IPS-NIHi7 (cell line): Measurements from ENCODE around the gene KLRK1.
"Not testable (repeated sequence)": the region's sequence is repeated elsewhere in the genome, so short reads cannot be mapped to it uniquely, and the experiment has no call there.

Experiments used
- DNase-seq: peaks from one replicate; pipeline ENCODE4 v3.0.0; 2012; ENCODE audit warnings: mixed read lengths; ENCODE audit errors: extremely low spot score

Gene KLRK1

DNA sequence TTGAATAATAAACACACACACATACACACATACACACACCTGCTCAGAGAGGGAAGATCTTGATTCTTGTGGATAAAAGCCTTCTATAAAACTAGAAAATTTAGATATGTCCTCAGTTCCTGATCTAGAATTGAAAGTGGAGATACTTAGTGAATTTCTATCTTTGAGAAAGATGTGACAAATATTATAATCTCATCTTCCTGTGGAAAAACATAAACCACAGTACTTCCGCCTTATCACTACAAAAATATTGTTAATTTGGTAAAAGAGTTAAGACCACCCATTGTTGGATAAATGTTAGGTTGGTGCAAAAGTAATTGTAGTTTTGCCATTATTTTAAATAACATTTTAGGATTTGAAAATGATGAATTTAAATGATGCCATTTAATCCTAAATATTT, at the start of gene KLRK1:
KLRK1 (minus strand) TSS at position 138 of the 400 bp plus-strand sequence. CDS start 1,231 bp downstream, outside the sequence.
- no peak for DNase-seq

- DNase-seq, result not testable (repeated sequence)
These were observed 47.8 kb upstream of the KLRK1 start for GRCh38 chr12:10437601-10438000.

- not testable (repeated sequence) for DNase-seq
These were observed 46.0 kb upstream of the KLRK1 start, which contains the start of gene KLRC2 for GRCh38 chr12:10435816-10436215. TSS of gene KLRC2 (minus strand) at chr12:10436010. CDS start at chr12:10435986, 24 bp downstream.

GRCh38 chr12:10430623-10431022, 40.8 kb upstream of the KLRK1 start:
- DNase-seq, result not testable (repeated sequence)

GRCh38 chr12:10425938-10426337, 36.1 kb upstream of the KLRK1 start:
- not testable (repeated sequence) for DNase-seq

GRCh38 chr12:10424260-10424899, 34.5 kb upstream of the KLRK1 start:
- DNase-seq, result not testable (repeated sequence)

- not testable (repeated sequence) for DNase-seq
These were observed 32.3 kb upstream of the KLRK1 start for GRCh38 chr12:10422159-10422558.

- not testable (repeated sequence) for DNase-seq
These were observed 30.5 kb upstream of the KLRK1 start, which contains the start of gene KLRC3 for GRCh38 chr12:10420334-10420733. TSS of gene KLRC3 (minus strand) at chr12:10420595. CDS start at chr12:10420550, 45 bp downstream.

GRCh38 chr12:10409392-10409791, 19.6 kb upstream of the KLRK1 start, which contains the start of gene KLRC4:
TSS of gene KLRC4 (minus strand) at chr12:10409757. CDS start at chr12:10409575, 182 bp downstream.
- DNase-seq, result no peak

DNA sequence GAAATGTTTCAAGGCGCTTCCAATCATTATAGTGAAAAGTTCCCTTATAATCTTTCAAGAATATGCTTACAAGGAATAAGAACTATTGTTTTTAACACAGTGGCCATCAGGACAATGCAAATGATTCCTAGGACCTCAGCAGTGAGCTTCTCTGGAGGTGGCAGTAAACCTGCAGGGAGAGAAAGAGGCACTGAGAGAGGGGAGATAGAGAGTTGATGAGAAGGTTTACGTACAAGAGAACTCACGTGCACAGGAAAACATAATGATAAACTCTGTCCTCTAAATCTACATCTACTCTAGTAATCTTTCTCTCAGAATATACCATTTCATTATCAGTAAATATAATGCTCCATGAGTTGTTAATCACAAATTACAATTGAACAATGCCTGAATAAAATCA, 19.0 kb upstream of the KLRK1 start:
- DNase-seq, result no peak

DNA sequence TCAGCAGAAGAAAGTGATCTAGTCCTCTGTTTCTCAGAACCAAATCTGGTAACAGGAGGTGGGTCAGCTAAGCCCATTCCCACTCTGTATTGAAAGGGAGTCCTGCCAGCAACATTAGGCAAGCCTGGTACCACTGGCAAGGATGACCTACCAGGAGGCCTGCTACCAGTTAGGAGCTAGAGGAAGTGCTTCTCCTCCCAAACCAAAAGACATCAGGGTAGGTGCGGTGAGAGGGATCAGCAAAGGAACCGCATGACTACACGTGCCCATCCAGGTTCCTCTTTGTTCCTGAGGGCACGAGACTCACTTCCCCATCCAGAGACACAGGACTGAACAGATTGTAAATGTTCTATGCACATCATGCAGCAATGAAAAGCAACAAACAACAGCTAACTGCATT, 16.9 kb upstream of the KLRK1 start:
- no peak for DNase-seq

DNA sequence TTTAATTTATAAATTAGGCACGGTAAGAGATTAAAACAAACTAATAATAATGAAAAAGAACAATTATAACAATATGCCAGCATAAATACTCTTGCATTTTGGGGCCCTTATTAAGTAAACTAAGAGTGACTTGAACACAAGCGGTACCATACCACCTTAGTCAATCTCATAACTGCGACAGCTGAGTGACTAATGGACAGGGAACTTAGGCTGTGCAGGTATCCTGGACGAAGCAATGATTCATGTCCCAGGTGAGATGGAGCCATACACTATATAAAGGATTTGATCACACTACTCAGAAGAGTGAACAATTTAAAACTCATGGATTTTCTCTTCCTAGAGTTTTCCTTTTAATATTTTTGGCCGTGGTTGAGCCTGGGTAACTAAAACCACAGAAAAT, 15.5 kb upstream of the KLRK1 start:
- DNase-seq, result no peak

DNA sequence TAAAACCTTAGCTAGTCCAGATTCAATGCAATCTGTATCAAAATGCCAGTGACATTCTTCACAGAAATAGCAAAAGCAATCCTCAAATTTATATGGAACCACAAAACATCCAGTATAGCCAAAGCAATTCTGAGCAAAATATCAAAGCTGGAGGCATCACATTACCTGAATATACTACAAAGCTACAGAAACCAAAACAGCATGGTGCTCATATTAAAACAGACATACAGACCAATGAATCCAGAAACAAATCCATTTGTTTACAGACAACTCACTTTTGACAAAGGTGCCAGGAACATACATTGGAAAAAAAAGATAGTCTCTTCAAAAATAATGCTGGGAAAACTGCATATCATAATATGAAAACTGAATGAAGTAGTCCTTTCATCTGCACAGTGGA, 15.0 kb upstream of the KLRK1 start:
- no peak for DNase-seq

DNA sequence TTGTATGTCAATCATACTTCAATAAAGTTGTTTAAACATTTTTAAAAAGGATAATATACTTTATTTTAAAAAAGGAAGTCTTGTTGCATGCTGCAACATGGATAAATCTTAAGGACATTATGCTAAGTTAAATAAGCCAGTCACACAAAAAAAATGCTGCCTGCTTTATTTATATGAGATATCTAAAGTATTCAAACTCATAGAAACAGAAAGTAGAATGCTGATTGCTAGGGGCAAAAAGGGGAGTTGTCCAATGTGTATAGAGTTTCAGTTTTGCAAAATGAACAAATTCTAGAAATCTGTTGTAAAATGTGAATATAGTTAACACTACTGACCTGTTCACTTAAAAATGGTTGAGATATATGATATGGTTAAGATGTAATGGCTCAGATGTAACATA, 11.0 kb upstream of the KLRK1 start:
- DNase-seq, result no peak

DNA sequence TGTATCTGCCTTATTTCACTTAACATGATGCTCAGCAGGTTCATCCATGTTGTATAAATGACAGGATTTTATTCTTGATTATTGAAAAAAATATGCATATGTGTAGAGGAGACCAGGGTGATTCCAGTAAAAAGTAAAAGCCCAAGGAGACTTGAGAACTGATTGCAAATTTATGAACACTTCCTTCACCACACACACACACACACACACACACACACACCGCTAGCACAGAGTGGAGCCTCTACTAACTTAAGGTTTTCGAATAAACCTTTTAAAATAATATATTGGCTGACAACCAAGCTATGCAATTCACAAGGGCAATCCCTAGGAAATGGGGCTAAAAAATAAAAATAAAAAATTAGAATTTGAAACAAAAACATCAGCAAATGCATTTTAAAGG, 8.3 kb upstream of the KLRK1 start:
- no peak for DNase-seq

DNA sequence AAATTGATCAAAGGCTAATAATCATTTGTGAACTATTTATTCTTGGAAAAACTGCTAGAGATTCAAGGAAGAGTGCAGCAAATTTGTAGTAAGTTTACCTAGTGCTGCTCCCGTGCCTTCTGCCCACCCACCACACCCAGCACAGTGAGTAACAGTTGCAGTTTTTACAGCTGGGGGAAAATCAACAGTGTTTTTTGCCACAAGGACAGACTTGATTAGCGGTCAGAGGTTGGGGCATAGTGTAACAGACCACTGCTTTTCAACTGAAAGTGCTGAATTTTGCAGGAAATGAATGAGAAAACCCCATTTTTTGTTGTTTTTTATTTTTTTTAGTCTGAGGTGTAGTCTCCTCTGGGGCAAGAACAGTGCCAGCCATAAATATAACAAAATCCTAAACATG, 7.5 kb upstream of the KLRK1 start:
- no peak for DNase-seq

DNA sequence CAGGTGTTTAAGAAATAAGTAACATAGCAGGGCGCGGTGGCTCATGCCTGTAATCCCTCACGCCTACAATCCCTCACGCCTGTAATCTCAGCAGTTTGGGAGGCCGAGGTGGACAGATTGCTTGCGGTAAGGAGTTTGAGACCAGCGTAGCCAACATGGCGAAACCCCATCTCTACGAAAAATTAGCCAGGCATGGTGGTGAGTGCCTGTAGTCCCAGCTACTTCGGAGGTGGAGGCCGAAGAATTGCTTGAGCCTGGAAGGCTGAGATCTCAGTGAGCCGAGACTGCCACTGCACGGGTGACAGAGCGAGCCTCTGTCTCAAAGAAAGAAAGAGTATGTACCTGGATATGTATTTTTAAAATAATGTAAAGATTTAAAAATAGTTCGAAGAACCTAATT, 6.3 kb upstream of the KLRK1 start:
- not testable (repeated sequence) for DNase-seq

DNA sequence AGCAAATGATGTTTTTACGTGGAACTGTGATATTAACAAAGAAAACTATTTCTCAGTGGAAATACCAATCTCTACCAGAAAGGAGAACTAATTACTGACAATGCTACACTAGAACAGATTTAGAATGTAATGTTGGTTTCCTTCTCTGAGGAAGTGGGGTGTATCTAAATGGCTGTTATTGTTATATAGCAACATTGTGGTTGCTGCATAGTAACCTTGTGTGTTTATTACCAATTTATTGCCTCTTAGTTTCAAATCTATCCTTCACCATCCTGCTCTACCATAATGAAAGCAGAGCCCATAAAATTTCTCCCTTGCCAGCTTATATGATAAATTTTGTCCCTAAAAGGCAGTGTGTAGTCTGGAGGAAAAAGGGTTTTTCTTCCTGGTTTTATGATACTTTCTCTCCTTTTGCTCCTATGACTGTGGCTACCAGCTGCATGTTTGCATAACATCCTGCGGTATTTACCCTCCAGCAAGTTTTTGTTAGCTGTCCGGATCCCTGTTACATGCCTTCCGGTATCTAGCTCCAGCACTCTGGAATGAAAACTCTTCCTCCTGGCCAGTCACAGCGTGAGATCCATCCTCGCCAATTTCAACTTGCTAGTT, 5.7 kb upstream of the KLRK1 start:
- DNase-seq, result no peak

DNA sequence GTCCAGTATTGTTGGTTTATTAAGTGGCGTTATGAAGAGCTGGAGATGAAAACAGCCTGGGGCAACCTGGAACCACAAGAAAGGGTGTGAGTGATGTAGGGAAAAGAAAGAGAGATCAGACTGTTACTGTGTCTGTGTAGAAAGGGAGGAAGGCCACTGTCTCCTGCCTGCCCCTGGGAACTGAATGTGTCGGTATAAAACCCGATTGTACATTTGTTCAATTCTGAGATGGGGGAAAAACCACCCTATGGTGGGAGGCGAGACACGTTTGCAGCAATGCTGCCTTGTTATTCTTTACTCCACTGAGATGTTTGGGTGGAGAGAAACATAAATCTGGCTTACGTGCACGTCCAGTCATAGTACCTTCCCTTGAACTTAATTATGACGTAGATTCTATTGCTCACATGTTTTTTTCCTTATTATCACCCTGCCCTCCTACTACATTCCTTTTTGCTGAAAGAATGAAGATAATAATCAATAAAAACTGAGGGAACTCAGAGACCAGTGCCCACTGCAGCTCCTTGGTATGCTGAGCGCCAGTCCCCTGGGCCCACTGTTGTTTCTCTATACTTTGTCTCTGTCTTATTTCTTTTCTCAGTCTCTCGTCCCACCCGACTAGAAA, 4.8 kb upstream of the KLRK1 start:
- not testable (repeated sequence) for DNase-seq

GRCh38 chr12:10393291-10393690, 3.5 kb upstream of the KLRK1 start:
- no peak for DNase-seq

- DNase-seq, result no peak
These were observed 2.6 kb upstream of the KLRK1 start for GRCh38 chr12:10392394-10392930.

- not testable (repeated sequence) for DNase-seq
These were observed 1.1 kb upstream of the KLRK1 start for GRCh38 chr12:10390991-10391390.
